ENCODE results near the gene L3MBTL3. TPM values are rescaled to one million over a fixed set of nuclear protein-coding genes. Genes with fewer than 3 reads are reported as not detected.

Gene L3MBTL3
- total RNA-seq, 1 experiment from 2014 or later, result 13.7 TPM

DNA sequence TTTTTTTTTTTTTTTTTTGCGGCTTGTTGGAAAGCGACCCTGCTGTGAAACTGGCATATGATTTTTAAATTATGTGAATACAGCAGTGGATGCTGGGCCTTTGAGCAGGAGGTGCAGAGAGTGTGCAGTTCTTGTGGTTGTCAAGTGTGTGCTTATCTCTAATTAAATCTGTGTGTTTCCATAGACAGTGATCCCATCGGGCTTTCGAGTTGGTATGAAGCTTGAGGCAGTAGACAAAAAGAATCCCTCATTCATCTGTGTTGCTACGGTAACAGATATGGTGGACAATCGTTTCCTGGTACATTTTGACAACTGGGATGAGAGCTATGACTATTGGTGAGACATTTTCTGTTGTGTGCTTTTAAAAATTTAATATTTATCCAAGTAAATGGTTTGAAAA, 52.4 kb downstream of the L3MBTL3 start (continued):
- TF ChIP-seq ZSCAN18 (CRISPR knock-in tag; IDR thresholded peaks at IDR 0.05), result no peak

- no peak for DNase-seq (ENCODE audit: low spot score)
- TF ChIP-seq KAT7 (CRISPR knock-in tag; IDR thresholded peaks at IDR 0.05; ENCODE audit: borderline replicate concordance) (no peak), FOXP1 (CRISPR knock-in tag; IDR thresholded peaks at IDR 0.05; ENCODE audit: borderline replicate concordance) (no peak), ZNF423 (CRISPR knock-in tag; IDR thresholded peaks at IDR 0.05) (no peak), PRRX2 (CRISPR knock-in tag; IDR thresholded peaks at IDR 0.05) (no peak), NFYB (CRISPR knock-in tag; conservative IDR thresholded peaks at IDR 0.05; ENCODE audit: low read depth) (no peak), AFF4 (CRISPR knock-in tag; IDR thresholded peaks at IDR 0.05; ENCODE audit: borderline replicate concordance) (no peak), CBFB (CRISPR knock-in tag; IDR thresholded peaks at IDR 0.05; ENCODE audit: low read depth) (no peak), NR3C1 (CRISPR knock-in tag; conservative IDR thresholded peaks at IDR 0.05; ENCODE audit: low read depth) (no peak), EMX1 (CRISPR knock-in tag; IDR thresholded peaks at IDR 0.05) (no peak), STAT6 (CRISPR knock-in tag; conservative IDR thresholded peaks at IDR 0.05; ENCODE audit: low read depth) (no peak), ATF1 (CRISPR knock-in tag; IDR thresholded peaks at IDR 0.05) (no peak), TP53 (CRISPR knock-in tag; IDR thresholded peaks at IDR 0.05) (no peak), OVOL2 (CRISPR knock-in tag; IDR thresholded peaks at IDR 0.05; ENCODE audit: borderline replicate concordance) (no peak)
- TF ChIP-seq, protein P1, sequence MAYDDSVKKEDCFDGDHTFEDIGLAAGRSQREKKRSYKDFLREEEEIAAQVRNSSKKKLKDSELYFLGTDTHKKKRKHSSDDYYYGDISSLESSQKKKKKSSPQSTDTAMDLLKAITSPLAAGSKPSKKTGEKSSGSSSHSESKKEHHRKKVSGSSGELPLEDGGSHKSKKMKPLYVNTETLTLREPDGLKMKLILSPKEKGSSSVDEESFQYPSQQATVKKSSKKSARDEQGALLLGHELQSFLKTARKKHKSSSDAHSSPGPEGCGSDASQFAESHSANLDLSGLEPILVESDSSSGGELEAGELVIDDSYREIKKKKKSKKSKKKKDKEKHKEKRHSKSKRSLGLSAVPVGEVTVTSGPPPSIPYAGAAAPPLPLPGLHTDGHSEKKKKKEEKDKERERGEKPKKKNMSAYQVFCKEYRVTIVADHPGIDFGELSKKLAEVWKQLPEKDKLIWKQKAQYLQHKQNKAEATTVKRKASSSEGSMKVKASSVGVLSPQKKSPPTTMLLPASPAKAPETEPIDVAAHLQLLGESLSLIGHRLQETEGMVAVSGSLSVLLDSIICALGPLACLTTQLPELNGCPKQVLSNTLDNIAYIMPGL (CRISPR knock-in tag; IDR thresholded peaks at IDR 0.05), result no peak
- Mint-ChIP-seq H3K4me3 (no peak overlapping the region), H3K27me3 (ENCODE audit: low read depth) (no peaks in the 10 kb centered on the region), H3K27ac (no peak overlapping the region), H3K9me3 (no peaks in the 10 kb centered on the region), H3K4me1 (peaks cover 11% of the 10 kb centered on the region), H3K36me3 (no peaks in the 10 kb centered on the region)
- ChIA-PET CTCF (interaction anchor here (0.6 to 1.3 kb wide), 3 partner anchors 204 to 622 kb away, joined by 3 to 5 read pairs (median 3); no protein-coding TSS in a partner anchor), POLR2A (no interaction called here)
- no peak for ATAC-seq
Measured at GRCh38 chr6:130075879-130076460, 57.6 kb downstream of the L3MBTL3 start.
